DND-41 (cell line): ENCODE measurements around the gene PILRB.
"Not testable (repeated sequence)": the region's sequence is repeated elsewhere in the genome, so short reads cannot be mapped to it uniquely, and the experiment has no call there.

Experiments used
- ATAC-seq: fragments of 200-7000 bp; cut with Tn5 transposase; 3 replicates; pipeline ENCODE4 v1.9.1; 2021; ENCODE audit warnings: low read depth; ENCODE audit not compliant: insufficient read depth
- DNase-seq: peaks from one replicate; pipeline ENCODE4 v3.0.0-alpha.2; 2020
- H2AFZ ChIP-seq: 2 replicates; pipeline ENCODE4 v1.6.0; 2012; ENCODE audit warnings: low read depth, low read length
- H3K27ac ChIP-seq: 2 replicates; pipeline ENCODE4 v1.5.1; 2012; ENCODE audit warnings: low read length, inconsistent platforms
- H3K27me3 ChIP-seq: fragments of 200-600 bp; sonication (generic); 2 replicates; pipeline ENCODE4 v1.6.0; 2012; ENCODE audit warnings: low read length, mild to moderate bottlenecking, inconsistent platforms; ENCODE audit not compliant: insufficient read depth, poor library complexity
- H3K36me3 ChIP-seq: 2 replicates; pipeline ENCODE4 v1.5.1; 2012; ENCODE audit warnings: low read length, inconsistent platforms; ENCODE audit not compliant: insufficient read depth
- H3K4me1 ChIP-seq: 2 replicates; pipeline ENCODE4 v1.5.1; 2012; ENCODE audit warnings: mild to moderate bottlenecking, low read length; ENCODE audit not compliant: insufficient read depth
- H3K4me2 ChIP-seq: 2 replicates; pipeline ENCODE4 v1.6.0; 2012; ENCODE audit warnings: mild to moderate bottlenecking, moderate library complexity, low read length, inconsistent platforms; ENCODE audit not compliant: insufficient read depth
- H3K4me3 ChIP-seq, 2 experiments: fragments of 200-600 bp in 1 of 2; shearing (Covaris generic) in 1 of 2; 2 replicates each; pipeline ENCODE4 v1.5.1; 2012 to 2016; ENCODE audit warnings: inconsistent platforms in 2 of 2, low read length in 2 of 2, mild to moderate bottlenecking in 2 of 2, low read depth in 1 of 2, moderate library complexity in 1 of 2
- H3K79me2 ChIP-seq: 2 replicates; pipeline ENCODE4 v1.6.0; 2012; ENCODE audit warnings: low read length, inconsistent platforms; ENCODE audit not compliant: insufficient read depth
- H3K9ac ChIP-seq: 2 replicates; pipeline ENCODE4 v1.6.0; 2012; ENCODE audit warnings: low read depth, mild to moderate bottlenecking, inconsistent platforms, low read length, moderate library complexity
- H3K9me3 ChIP-seq: 2 replicates; pipeline ENCODE4 v1.5.1; 2012; ENCODE audit warnings: low read length, moderate library complexity, mild to moderate bottlenecking, inconsistent platforms; ENCODE audit not compliant: insufficient read depth, severe bottlenecking
- H4K20me1 ChIP-seq: 2 replicates; pipeline ENCODE4 v1.6.0; 2012; ENCODE audit warnings: low read length; ENCODE audit not compliant: insufficient read depth
- CTCF ChIP-seq: IDR thresholded peaks from 2 replicates; pipeline ENCODE4 v1.5.1; 2012; ENCODE audit warnings: borderline replicate concordance, low read length, moderate library complexity, mild to moderate bottlenecking; ENCODE audit not compliant: poor library complexity, severe bottlenecking; ENCODE audit errors: extremely low read depth
- EZH2 ChIP-seq: IDR thresholded peaks from 3 replicates; pipeline ENCODE4 v1.6.1; 2012; ENCODE audit warnings: borderline replicate concordance, low read depth, mild to moderate bottlenecking, moderate library complexity, low read length, inconsistent platforms; ENCODE audit not compliant: severe bottlenecking

The PILRB gene

GRCh38 chr7:100376066-100376465 lies 18.1 kb downstream of the PILRB start:
- Histone ChIP-seq H3K4me1 (peaks cover 13% of the 10 kb centered on the region), H3K4me3 (no peak overlapping the region), H3K27me3 (no peaks in the 10 kb centered on the region), H3K4me2 (no peak overlapping the region), H3K9me3 (no peaks in the 10 kb centered on the region), H3K9ac (no peak overlapping the region), H3K36me3 (no peaks in the 10 kb centered on the region), H3K79me2 (no peaks in the 10 kb centered on the region), H4K20me1 (no peaks in the 10 kb centered on the region), H3K27ac (no peak overlapping the region), H2AFZ (no peak overlapping the region)
- DNase-seq = no peak
- TF ChIP-seq CTCF (no peak), EZH2 (no peak)
- ATAC-seq = no peak

- TF ChIP-seq CTCF (no peak), EZH2 (no peak)
- H3K9me3 ChIP-seq = no peaks in the 10 kb centered on the region
- H3K4me3 ChIP-seq = no peak overlapping the region
- no peaks in the 10 kb centered on the region for H3K27me3 ChIP-seq
- H3K36me3 ChIP-seq = no peaks in the 10 kb centered on the region
- H3K9ac ChIP-seq = no peak overlapping the region
- DNase-seq (no peak), ATAC-seq (no peak)
- H3K79me2 ChIP-seq = no peaks in the 10 kb centered on the region
- H2AFZ ChIP-seq = no peak overlapping the region
- H3K4me2 ChIP-seq = no peak overlapping the region
- no peak overlapping the region for H3K27ac ChIP-seq
- H4K20me1 ChIP-seq = no peaks in the 10 kb centered on the region
- H3K4me1 ChIP-seq = no peaks in the 10 kb centered on the region
These were observed 20.3 kb downstream of the PILRB start for GRCh38 chr7:100378114-100378755.

DNA sequence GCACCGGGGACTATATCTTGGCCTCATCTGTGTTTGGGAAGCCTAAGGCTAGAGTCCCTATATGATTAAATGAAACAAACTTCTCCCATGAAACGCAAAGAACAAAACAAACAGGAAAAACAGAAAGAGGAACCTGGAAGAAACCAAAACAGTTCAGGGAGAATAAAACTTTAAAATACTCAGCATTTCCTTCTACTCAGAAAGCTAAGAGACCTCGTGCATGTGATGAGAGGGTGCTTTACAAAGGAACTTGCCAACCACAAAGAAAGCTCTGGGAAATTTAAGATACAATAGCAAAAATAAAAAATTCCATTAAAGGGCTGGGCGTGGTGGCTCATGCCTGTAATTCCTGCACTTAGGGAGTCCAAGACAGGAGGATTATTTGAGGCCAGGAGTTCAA lies 22.3 kb downstream of the PILRB start:
- Histone ChIP-seq H3K9me3 (no peaks in the 10 kb centered on the region), H3K27me3 (no peaks in the 10 kb centered on the region), H3K27ac (no peak overlapping the region), H3K4me2 (no peak overlapping the region), H3K4me3 (no peak overlapping the region), H3K4me1 (no peaks in the 10 kb centered on the region), H2AFZ (no peak overlapping the region), H3K36me3 (no peaks in the 10 kb centered on the region), H4K20me1 (no peaks in the 10 kb centered on the region), H3K79me2 (no peaks in the 10 kb centered on the region), H3K9ac (no peak overlapping the region)
- ATAC-seq (no peak), DNase-seq (no peak)
- TF ChIP-seq CTCF (no peak), EZH2 (no peak)

- DNase-seq, H3K27me3 ChIP-seq, H3K27ac ChIP-seq, ATAC-seq, H2AFZ ChIP-seq, H3K9me3 ChIP-seq, H3K79me2 ChIP-seq, H3K9ac ChIP-seq, H3K36me3 ChIP-seq, H4K20me1 ChIP-seq, H3K4me2 ChIP-seq, H3K4me3 ChIP-seq, H3K4me1 ChIP-seq: not testable (repeated sequence)
These were observed 23.8 kb downstream of the PILRB start for GRCh38 chr7:100381531-100382233.

GRCh38 chr7:100382234-100382853 lies 24.4 kb downstream of the PILRB start:
- H2AFZ ChIP-seq, H3K79me2 ChIP-seq, H3K36me3 ChIP-seq, H3K27me3 ChIP-seq, H3K4me1 ChIP-seq, H3K27ac ChIP-seq, H3K9ac ChIP-seq, H3K4me2 ChIP-seq, H3K9me3 ChIP-seq, H3K4me3 ChIP-seq, DNase-seq, H4K20me1 ChIP-seq: not testable (repeated sequence)
- ATAC-seq = peak; percentile 45; the same call in 2 of the 3 replicates
